ENCODE results near the gene DAZAP1.

DNA sequence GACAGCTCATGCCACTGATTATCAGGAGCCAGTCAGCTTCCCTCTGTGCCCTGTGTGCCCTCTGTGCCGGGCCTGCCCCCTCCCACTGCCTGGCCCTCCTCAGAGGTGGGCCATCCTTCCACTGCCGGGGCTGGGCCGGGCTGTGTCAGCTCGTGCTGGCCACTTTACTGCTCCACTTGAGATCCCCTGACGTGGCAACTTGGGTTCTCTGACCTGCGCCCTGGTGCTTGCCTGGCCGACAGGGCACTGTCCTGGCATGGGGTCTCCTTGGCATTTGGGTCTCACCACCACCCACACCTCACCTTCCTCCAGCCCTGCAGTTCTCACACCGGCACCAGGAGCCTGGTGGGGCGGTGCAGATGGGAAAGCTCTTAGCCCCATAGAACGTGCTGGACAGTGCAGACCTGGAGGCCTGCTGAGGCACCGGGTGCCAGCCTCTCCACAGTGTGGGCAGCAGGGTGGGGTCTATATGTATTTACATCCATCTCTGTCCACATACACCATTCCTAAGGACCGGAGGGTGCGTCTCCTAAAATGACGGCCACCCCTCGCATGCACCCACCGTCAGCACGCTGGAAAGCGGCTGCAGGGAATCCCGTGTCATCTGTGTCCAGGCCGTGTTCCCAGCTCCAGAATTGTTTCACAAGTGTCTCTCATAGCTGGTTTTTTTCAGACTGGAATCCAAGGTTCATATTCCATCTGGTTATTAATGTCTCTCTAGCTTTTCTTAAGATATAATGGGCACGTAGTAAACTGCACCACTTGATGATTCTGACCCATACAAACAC is 11.8 kb downstream of the DAZAP1 start:
- TF ChIP-seq, protein P1, sequence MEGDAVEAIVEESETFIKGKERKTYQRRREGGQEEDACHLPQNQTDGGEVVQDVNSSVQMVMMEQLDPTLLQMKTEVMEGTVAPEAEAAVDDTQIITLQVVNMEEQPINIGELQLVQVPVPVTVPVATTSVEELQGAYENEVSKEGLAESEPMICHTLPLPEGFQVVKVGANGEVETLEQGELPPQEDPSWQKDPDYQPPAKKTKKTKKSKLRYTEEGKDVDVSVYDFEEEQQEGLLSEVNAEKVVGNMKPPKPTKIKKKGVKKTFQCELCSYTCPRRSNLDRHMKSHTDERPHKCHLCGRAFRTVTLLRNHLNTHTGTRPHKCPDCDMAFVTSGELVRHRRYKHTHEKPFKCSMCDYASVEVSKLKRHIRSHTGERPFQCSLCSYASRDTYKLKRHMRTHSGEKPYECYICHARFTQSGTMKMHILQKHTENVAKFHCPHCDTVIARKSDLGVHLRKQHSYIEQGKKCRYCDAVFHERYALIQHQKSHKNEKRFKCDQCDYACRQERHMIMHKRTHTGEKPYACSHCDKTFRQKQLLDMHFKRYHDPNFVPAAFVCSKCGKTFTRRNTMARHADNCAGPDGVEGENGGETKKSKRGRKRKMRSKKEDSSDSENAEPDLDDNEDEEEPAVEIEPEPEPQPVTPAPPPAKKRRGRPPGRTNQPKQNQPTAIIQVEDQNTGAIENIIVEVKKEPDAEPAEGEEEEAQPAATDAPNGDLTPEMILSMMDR (IDR thresholded peaks at IDR 0.05): no peak
- TF ChIP-seq JUND (IDR thresholded peaks at IDR 0.05): no peak
- no peak for TF ChIP-seq POLR2AphosphoS5 (IDR thresholded peaks at IDR 0.05; ENCODE audit: low read depth, low read length)
- TF ChIP-seq, protein P2, sequence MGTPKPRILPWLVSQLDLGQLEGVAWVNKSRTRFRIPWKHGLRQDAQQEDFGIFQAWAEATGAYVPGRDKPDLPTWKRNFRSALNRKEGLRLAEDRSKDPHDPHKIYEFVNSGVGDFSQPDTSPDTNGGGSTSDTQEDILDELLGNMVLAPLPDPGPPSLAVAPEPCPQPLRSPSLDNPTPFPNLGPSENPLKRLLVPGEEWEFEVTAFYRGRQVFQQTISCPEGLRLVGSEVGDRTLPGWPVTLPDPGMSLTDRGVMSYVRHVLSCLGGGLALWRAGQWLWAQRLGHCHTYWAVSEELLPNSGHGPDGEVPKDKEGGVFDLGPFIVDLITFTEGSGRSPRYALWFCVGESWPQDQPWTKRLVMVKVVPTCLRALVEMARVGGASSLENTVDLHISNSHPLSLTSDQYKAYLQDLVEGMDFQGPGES (IDR thresholded peaks at IDR 0.05; ENCODE audit: low read depth, low read length): no peak
- no peak for TF ChIP-seq EP300 (IDR thresholded peaks at IDR 0.05; ENCODE audit: borderline replicate concordance in 1 of 2, low read depth in 1 of 2, low read length in 1 of 2)
- TF ChIP-seq FOXJ3 (CRISPR knock-in tag; IDR thresholded peaks at IDR 0.05): no peak
- TF ChIP-seq, protein P3, sequence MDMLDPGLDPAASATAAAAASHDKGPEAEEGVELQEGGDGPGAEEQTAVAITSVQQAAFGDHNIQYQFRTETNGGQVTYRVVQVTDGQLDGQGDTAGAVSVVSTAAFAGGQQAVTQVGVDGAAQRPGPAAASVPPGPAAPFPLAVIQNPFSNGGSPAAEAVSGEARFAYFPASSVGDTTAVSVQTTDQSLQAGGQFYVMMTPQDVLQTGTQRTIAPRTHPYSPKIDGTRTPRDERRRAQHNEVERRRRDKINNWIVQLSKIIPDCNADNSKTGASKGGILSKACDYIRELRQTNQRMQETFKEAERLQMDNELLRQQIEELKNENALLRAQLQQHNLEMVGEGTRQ (IDR thresholded peaks at IDR 0.05; ENCODE audit: borderline replicate concordance, low read depth, low read length): no peak
- TF ChIP-seq RAD21 (IDR thresholded peaks at IDR 0.05; ENCODE audit: low read length): no peak

Data from SK-N-SH (cell line).